Erythroblast (primary cell): ENCODE data around the gene FANCE.

ENCODE experiments used
- GATA1 ChIP-seq: IDR thresholded peaks from 2 replicates; pipeline ENCODE4 v1.6.1; 2011; ENCODE audit warnings: low read depth, mild to moderate bottlenecking, control low read depth, low read length, moderate library complexity
- POLR2A ChIP-seq: IDR thresholded peaks from 2 replicates; pipeline ENCODE4 v1.6.1; 2011; ENCODE audit warnings: mild to moderate bottlenecking, low read length

DNA sequence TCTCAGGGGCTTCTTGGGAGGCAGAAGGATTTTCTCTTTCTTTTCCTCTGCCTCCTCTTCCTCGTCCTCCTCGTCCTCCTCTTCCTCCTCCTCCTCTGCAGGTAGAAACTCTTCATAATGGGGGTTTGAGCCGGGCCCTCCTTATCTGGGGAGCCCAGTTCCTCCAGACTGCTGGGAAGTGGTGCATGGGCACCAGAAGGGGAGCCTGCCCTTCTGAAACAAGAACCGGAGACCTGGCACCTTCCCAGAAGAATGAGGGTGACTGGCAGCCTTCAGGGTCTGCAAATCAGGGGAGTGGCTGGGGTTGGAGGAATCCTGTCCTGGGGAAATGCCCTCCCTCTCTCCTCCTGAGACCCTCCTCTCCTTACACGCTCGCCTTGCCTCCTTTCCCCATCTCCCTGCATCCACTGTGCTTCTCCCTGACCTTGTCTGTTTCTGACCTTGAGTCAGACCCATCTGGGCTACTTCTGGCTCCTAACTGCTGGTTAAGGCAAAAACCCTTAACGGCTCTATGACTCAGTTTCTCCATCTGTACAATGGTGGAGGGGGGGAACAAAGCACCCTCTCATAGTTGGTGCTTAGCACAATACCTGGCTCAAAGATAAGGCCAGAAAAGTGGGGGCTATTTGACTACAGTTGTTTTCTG, 58.9 kb downstream of the FANCE start:
- TF ChIP-seq POLR2A (no peak), GATA1 (no peak)
